Measurements from ENCODE around the gene CEP85L.

CEP85L gene

GRCh38 chr6:118651282-118652050 is at the start of gene CEP85L:
Gene CEP85L, minus strand, starts transcription at chr6:118651591. Its CDS starts 322 bp downstream, at chr6:118651269.
- peak; percentile 89 for DNase-seq

GRCh38 chr6:118700531-118700930 is 49.1 kb upstream of the CEP85L start:
- DNase-seq: no peak

DNA sequence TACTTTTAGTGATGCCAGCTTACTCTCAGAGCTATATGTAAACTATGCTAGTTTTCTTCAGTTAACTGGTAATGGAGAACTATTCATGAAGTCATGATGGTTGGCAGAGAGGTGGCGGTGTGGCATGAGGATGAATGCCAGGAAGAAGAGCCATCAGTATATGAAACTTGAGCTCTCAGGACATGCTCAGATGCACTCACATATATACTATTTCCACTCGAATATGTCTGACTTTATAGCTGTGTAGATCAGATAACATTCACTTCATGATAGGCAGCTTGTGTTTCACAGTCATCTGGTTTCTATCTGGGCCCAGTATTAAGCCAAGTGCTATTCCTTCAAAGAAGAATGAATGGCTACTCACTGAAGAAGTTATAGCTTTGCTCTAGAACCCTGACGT is 46.2 kb upstream of the CEP85L start:
- DNase-seq: no peak

DNA sequence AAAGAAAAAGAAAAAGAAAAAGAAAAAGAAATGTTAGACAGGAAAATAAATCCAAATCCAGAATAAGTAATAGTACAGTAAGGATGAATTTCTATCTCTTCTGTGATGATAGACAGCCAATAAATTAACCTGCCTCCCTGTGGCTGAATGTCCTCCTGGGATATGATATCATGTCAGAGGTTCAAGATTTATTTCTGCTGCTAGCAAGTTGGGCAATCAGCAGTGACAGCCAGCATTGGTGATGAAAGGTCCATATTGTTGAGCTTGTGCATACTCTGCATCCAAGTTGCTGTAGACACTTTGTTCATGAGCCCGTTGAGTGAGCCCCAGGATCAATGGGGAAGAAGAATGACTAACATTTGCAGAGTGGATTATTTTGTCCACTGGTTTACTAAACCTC is 44.9 kb upstream of the CEP85L start:
- DNase-seq: no peak

DNA sequence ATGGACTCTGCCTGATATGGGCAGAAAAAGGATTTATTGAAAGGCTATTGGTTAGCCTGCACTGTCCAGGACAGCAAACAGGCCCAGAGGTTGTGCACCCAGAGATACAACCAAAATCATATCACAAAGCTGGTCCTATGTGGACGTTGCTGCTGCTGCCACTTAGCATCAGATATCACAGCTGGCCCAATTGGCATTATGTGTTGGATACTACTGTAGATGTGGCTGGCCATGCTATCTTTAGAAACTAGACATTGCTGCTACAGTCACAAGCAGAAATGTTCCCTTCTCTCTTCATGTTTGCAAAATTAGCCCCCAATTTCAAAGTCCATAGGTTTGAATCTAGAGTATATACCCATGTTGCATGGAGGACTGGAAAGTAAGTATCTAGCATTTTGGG is 42.2 kb upstream of the CEP85L start:
- no peak for DNase-seq

- no peak for DNase-seq
Observed at GRCh38 chr6:118685823-118686449, 34.5 kb upstream of the CEP85L start.

DNA sequence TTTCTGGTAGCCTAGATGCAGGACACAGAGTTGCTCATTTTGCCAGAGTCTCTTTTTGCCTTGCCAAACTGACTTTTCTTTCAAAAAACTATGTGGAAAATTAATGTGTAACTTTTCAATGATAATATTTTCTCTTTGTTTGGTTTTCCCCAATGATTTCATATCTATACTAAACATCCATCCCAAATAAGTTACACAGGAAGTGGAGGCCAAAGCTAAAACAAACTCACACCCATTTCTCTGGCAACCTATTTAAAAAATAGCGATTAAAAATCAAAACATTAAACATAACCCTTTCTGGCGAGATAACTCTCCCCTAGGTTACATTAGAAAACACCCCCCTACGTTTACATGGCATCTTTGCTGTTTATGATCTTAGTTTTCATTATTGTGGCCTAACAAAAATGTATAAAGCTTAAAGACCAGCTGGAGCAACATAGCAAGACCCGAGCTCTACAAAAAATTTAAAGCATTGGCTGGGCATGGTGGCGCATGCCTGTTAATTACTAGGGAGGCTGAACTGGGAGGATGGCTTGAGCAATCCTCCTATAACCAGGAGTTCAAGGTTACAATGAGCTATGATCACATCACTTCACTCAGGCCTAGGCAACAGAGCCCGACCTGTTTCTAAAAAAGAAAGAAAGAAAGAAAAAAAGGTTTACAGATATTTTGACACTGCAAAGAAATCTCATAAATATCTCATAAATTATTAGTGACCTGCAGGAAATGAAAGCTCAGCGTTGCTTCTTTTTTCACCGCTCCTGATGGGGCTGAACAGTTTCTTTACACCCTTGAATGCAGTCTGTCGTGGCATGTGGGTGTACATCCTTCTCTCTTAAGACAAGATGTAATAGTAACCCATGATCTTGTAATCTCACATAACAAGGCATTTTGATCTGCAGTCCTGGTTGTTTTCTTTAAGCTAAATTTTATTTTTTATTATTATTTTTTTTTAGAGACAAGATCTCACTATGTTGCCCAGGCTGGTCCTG is 32.8 kb upstream of the CEP85L start:
- DNase-seq: no peak

DNA sequence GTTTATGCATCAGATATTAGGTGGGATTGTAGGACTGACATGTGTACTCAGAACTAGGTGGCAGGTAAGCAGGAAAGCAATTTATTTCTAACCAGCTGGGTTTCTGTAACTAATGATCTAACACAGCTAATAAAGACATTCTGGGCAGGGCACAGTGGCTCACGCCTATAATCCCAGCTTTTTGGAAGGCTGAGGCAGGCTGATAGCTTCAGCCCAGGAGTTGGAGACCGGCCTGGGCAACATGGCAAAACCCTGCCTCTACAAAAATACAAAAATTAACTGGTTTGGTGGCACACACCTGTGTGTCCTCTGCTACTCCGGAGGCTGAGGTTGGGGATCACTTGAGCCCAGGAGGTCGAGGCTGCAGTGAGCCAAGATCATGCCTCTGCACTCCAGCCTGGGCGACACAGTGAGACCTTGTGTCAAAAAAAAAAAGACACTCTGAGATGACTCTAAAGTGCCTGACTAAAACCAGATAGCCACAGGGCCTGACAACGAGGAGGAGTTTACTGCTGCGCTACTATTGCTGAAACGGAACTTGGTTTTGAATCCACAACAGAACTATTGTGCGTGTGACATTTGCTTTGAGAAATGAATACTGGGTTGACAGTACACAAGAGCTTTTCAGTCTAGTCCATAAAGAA is 29.2 kb upstream of the CEP85L start:
- no peak for DNase-seq

DNA sequence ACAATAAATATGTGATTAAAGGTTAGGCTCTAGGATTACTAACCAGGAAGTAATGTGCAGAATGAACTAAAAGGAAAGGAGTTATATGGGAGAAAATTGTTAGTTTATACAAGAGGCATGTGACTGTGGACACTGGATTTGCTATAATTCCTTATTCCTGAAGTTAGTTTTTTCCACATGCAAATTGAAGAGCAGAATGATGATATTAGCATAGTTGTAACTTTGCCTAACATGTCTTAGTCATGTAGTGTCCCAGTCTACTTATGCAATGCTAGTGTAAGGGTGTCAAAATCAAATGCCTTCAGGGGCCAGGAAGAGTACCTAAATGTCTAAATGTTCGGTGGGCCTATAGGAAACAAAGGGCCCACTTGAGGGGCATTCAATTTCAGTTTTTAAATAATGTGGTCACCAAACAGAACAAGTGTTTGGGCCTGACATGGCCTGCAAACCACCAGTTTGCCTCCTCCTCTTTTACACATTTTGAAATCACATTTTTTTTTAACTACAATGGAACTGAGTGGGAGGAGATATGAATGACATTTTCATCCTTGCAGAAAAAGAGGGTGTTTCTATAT is 28.0 kb upstream of the CEP85L start:
- DNase-seq: no peak

- no peak for DNase-seq
Observed at GRCh38 chr6:118678866-118679265, 27.5 kb upstream of the CEP85L start.

- DNase-seq: no peak
Observed at GRCh38 chr6:118677193-118677592, 25.8 kb upstream of the CEP85L start.

DNA sequence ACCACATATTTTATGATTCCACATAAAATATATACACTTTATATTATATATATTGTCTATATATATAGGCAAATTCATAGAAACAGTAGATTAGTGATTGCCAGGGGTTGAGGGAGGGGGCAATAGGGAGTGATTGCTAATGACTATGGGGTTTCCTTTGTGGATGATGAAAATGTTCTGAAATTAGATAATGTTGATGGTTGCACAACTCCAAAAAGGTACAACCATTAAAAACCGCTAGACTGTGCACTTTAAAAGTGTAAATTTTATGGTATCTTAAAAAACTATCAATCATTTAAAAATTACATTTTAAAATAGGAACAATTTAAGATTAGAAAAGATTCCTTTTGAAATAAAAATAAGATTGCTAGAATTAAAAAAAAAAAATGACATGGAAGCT is 23.8 kb upstream of the CEP85L start:
- no peak for DNase-seq

DNA sequence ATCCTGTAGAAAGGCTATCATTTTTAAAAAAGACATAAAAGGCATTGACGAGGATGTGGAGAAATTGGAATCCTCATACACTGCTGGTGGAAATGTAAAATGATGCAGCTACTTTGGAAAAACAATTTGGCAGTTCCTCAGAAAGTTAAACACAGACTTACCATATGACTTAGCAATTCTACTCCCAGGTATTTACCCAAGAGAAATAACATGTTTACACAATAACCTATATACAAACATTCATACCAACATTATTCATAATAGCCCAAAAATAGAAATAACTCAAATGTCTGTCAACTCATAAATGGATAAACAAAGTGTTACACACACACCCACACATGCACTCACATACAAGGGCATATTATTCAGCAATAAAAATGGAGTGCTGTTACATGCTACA is 23.4 kb upstream of the CEP85L start:
- DNase-seq: no peak

DNA sequence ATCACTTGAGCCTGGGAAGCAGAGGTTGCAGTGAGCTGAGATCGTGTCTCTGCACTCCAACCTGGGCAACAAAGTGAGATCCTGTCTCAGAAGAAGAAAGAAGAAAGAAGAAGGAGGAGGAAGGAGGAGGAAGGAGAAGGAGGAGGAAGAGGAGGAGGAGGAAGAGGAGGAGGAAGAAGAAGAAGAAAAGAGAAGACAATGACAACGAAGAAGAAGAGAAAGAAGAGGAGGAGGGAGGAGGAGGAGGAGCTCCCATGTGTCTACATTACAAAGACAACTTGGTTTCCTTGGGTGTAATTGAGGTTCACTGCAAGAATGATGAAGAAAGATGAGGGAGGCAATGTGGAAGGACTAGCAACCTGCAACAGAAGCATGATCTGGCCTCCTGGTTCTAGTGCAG is 21.3 kb upstream of the CEP85L start:
- DNase-seq: no peak

- DNase-seq: no peak
Observed at GRCh38 chr6:118669561-118669960, 18.2 kb upstream of the CEP85L start.

- no peak for DNase-seq
Observed at GRCh38 chr6:118668761-118669385, 17.5 kb upstream of the CEP85L start.

DNA sequence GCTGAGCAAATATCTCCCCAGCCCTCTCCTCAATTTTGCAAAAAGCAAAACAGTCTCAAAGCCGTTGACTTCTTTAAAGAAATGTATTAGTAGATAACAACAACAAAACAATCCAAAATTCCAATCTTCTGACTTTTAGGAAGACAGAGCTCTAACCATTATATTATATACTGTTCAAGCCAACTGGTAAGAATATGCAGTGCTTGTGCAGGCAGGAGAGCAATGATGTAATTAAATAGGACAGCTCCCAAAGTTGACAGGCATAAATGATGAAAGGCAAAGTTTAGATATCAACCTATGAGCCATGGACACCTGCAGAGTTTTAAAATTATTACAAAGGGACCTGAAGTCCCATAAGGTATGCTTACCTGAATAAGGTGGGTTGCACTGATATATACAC is 16.6 kb upstream of the CEP85L start:
- no peak for DNase-seq

DNA sequence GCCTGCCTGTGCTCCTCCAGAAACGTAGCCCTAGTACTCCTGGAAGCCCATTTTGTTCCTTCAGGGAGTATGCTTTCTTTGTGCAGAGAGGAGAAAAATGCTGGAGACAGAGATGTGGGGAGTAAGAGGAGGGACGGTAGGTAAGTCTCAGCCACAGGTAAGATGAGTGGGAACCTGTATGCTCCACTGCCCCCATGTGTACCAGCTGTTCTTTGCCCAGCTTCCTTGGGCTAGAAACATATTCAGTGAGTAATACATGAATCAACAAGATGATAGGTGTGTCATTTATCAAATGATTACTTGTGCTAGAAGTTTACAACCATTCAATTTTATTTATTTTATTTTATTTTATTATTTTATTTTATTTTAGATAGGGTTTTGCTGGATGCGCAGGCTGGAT is 13.6 kb upstream of the CEP85L start:
- DNase-seq: no peak

DNA sequence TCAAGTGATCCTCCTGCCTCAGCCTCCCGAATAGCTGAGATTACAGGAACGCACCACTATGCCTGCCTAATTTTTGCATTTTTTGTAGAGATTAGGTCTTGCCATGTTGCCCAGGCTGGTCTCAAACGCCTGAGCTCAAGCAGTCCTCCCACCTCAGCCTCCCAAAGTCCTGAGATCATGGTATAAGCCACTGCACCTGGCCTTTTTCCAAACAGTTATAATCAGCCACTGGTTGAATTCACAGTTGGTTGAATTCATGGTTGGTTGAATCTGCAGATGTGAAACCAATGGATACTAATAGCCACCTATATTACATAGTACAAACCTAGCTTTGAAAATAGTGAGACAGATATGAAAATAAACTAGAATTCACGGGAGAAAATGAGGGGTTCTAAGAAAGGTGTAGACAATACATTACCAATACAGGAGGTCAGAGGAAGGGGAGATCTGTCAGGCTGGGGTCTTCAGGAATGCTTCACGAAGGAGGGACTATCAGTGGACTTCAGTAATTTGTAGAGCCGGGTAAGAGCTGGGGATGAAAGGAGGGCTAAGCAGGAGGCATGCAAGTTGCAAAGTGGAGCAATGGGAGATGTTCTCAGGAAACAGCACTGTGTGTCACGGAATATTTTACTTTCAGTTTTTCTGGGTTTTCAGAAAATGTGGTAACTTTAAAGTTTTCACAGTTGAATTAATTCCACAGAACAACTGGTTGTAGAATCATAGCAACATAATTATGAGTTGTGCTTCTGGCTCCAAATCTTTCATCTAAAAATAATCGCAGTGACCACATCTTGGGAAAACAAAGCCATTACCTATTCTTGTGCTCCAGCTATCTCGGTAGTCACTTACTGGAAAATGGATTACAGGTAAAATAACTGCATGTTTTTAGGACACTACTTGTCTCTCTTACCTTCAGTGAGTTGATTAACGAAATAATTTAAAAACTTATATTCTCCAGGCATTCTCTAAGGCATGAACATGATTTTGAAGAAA is 12.9 kb upstream of the CEP85L start:
- no peak for DNase-seq

DNA sequence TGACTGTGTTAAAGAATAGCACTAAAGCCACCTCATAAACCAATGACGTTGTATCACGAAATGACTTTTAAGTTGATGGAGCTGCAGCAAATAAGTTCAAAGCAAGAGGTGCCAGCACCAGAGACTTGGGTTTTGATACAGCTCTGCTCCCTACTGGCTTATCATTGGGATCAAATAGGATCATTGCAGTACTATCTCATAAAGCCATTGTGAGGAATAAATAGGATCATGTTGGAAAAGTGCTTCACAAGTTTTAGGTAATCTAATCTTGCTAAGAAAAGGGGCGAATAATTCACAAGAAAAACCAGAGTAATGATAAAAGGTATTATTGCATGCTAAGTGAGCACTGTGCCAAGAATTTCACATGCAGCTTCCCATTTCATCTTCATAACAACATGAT is 10.4 kb upstream of the CEP85L start:
- DNase-seq: no peak

DNA sequence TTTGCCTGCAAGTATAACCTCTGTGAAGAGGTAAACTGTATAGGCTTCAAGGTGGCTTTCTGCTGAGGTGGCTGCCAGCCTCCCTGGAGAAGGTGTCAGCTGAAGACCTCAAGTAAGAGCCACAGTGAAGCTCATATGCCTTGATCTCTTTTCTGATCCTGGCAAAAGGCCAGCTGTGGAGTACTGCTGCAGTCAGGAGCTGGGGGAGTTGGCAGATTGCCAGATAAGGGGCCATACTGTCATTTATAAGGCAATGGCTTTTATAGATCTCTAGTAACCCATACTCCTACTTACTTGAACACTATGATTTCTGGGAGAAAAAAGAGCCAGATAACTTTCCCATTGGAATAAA is 8.8 kb upstream of the CEP85L start:
- DNase-seq: peak; percentile 26
